Keratinocyte (primary cell): ENCODE measurements around the gene ALX4. TPM values are rescaled to one million over a fixed set of nuclear protein-coding genes. Genes with fewer than 3 reads are reported as not detected.

Experiments
- DNase-seq: peaks from one replicate; pipeline ENCODE4 v3.0.0-alpha.2; 2011; ENCODE audit warnings: low read depth, missing footprints, low spot score
- FAIRE-seq: peaks from 2 replicates; lab custom pipeline; 2011; peaks lifted over from hg19 to GRCh38; lab: Jason Lieb, UNC
- H2AFZ ChIP-seq: 2 replicates; pipeline ENCODE4 v1.6.0; 2012; ENCODE audit warnings: low read length, control low read depth, inconsistent platforms; ENCODE audit not compliant: control insufficient read depth
- H3K27ac ChIP-seq: 2 replicates; pipeline ENCODE4 v1.5.1; 2011; ENCODE audit warnings: low read length; ENCODE audit not compliant: control insufficient read depth, insufficient read depth
- H3K27me3 ChIP-seq: 3 replicates; pipeline ENCODE4 v1.6.0; 2011; ENCODE audit warnings: low read length; ENCODE audit not compliant: control insufficient read depth, insufficient read depth; ENCODE audit errors: extremely low read depth
- H3K36me3 ChIP-seq, 2 experiments: 2 replicates in 1 of 2; 3 replicates in 1 of 2; pipeline ENCODE4 v1.5.1; 2011; ENCODE audit warnings: low read length in 2 of 2, mild to moderate bottlenecking in 1 of 2; ENCODE audit not compliant: control insufficient read depth in 2 of 2, insufficient read depth in 2 of 2; ENCODE audit errors: extremely low read depth in 1 of 2
- H3K4me1 ChIP-seq: 3 replicates; pipeline ENCODE4 v1.5.1; 2011; ENCODE audit warnings: low read length; ENCODE audit not compliant: control insufficient read depth, insufficient read depth; ENCODE audit errors: extremely low read depth
- H3K4me2 ChIP-seq: 3 replicates; pipeline ENCODE4 v1.6.0; 2011; ENCODE audit warnings: low read depth, low read length; ENCODE audit not compliant: control insufficient read depth, insufficient read depth; ENCODE audit errors: extremely low read depth
- H3K4me3 ChIP-seq, 3 experiments: fragments of 200-600 bp in 1 of 3; sonication (generic) in 1 of 3; 2 replicates in 2 of 3; 3 replicates in 1 of 3; pipeline ENCODE4 v1.5.1; 2011 to 2016; ENCODE audit warnings: low read length in 3 of 3, mild to moderate bottlenecking in 3 of 3, control low read depth in 2 of 3, inconsistent platforms in 1 of 3, low read depth in 1 of 3, mixed read lengths in 1 of 3, mixed run types in 1 of 3, moderate library complexity in 1 of 3; ENCODE audit not compliant: control insufficient read depth in 2 of 3, insufficient read depth in 2 of 3; ENCODE audit errors: extremely low read depth in 1 of 3
- H3K79me2 ChIP-seq: 2 replicates; pipeline ENCODE4 v1.6.0; 2012; ENCODE audit warnings: low read length; ENCODE audit not compliant: control insufficient read depth, insufficient read depth
- H3K9ac ChIP-seq: 3 replicates; pipeline ENCODE4 v1.6.0; 2011; ENCODE audit warnings: low read length; ENCODE audit not compliant: control insufficient read depth, insufficient read depth; ENCODE audit errors: extremely low read depth
- H3K9me1 ChIP-seq: 3 replicates; pipeline ENCODE4 v1.6.0; 2011; ENCODE audit warnings: low read length; ENCODE audit not compliant: control insufficient read depth, insufficient read depth; ENCODE audit errors: extremely low read depth
- H3K9me3 ChIP-seq: 2 replicates; pipeline ENCODE4 v1.5.1; 2012; ENCODE audit warnings: low read depth, low read length; ENCODE audit not compliant: control insufficient read depth
- H4K20me1 ChIP-seq: 3 replicates; pipeline ENCODE4 v1.6.0; 2011; ENCODE audit warnings: low read length; ENCODE audit not compliant: control insufficient read depth, insufficient read depth; ENCODE audit errors: extremely low read depth
- CTCF ChIP-seq, 3 experiments: IDR thresholded peaks in 1 of 3; conservative IDR thresholded peaks in 1 of 3; optimal IDR thresholded peaks in 1 of 3; 2 replicates in 2 of 3; 3 replicates in 1 of 3; pipeline versions ENCODE3 to v1.5.1; 2011; ENCODE audit warnings: low read length in 3 of 3, mild to moderate bottlenecking in 3 of 3, moderate library complexity in 2 of 3, control low read depth in 1 of 3, inconsistent platforms in 1 of 3; ENCODE audit not compliant: insufficient read depth in 2 of 3; ENCODE audit errors: extremely low read depth in 1 of 3
- EZH2 ChIP-seq: IDR thresholded peaks from one replicate; pipeline ENCODE4 v1.6.1; 2012; ENCODE audit warnings: inconsistent platforms, mild to moderate bottlenecking, low read length, moderate library complexity
- dilution Hi-C: fragments of 300-500 bp; cut with MboI; formaldehyde crosslinking; loops from one replicate; pipeline ENCODE4 v1.7.0; 2020; ENCODE audit warnings: low sequenced_read_pairs; ENCODE audit not compliant: extremely low pct_ligation_motif_present
- polyA plus RNA-seq, 5 experiments: library from polyadenylated mRNA; depleted of rRNA in 3 of 5; stranded (reverse) in 3 of 5; stranded (forward) in 1 of 5; unstranded in 1 of 5; fragments of >200 nt; gene quantifications; 1 replicate in 1 of 5; 2 replicates in 3 of 5; 3 replicates in 1 of 5; pipeline versions ENCODE4 v1.2.1 to v1.2.3, GENCODE V29; 2011 to 2012; ENCODE audit warnings: missing spikeins in 2 of 5, low read depth in 1 of 5, low replicate concordance in 1 of 5

Gene ALX4
- polyA plus RNA-seq, 1 donor (not counting 4 experiments of a cell fraction or from before 2014, with no cell fraction given), result not detected

- H3K9me3 ChIP-seq, result no peaks in the 10 kb centered on the region
- no peak overlapping the region for H3K4me3 ChIP-seq
- H3K27me3 ChIP-seq, result no peaks in the 10 kb centered on the region
- dilution Hi-C loops, result no loop called here
- H3K9me1 ChIP-seq, result no peaks in the 10 kb centered on the region
- H3K4me2 ChIP-seq, result no peak overlapping the region
- DNase-seq (no peak), FAIRE-seq (no peak)
- H3K4me1 ChIP-seq, result peaks cover 6% of the 10 kb centered on the region
- H3K36me3 ChIP-seq, result peaks cover 3 to 5% of the 10 kb centered on the region in 2 experiments
- no peaks in the 10 kb centered on the region for H4K20me1 ChIP-seq
- no peak overlapping the region for H3K27ac ChIP-seq
- no peaks in the 10 kb centered on the region for H3K79me2 ChIP-seq
- no peak overlapping the region for H3K9ac ChIP-seq
- TF ChIP-seq EZH2, result no peak
- TF ChIP-seq CTCF (optimal IDR thresholded peaks at IDR 0.05 in 1 of 3, IDR thresholded peaks at IDR 0.05 in 1 of 3, conservative IDR thresholded peaks at IDR 0.05 in 1 of 3; ENCODE audit: extremely low read depth in 1 of 3, insufficient read depth in 2 of 3, low read length in 3 of 3), result no peak
- H2AFZ ChIP-seq, result no peak overlapping the region
Measured at GRCh38 chr11:44226490-44226889, 83.4 kb downstream of the ALX4 start.

- DNase-seq, result no peak
- H3K27ac ChIP-seq, result no peak overlapping the region
- H4K20me1 ChIP-seq, result peaks cover under 1% of the 10 kb centered on the region
- H3K9ac ChIP-seq, result no peak overlapping the region
- peaks cover 3 to 5% of the 10 kb centered on the region in 2 experiments for H3K36me3 ChIP-seq
- H3K9me3 ChIP-seq, result no peaks in the 10 kb centered on the region
- TF ChIP-seq EZH2, result no peak
- no peak for TF ChIP-seq CTCF (optimal IDR thresholded peaks at IDR 0.05 in 1 of 3, IDR thresholded peaks at IDR 0.05 in 1 of 3, conservative IDR thresholded peaks at IDR 0.05 in 1 of 3; ENCODE audit: extremely low read depth in 1 of 3, insufficient read depth in 2 of 3, low read length in 3 of 3)
- no peaks in the 10 kb centered on the region for H3K9me1 ChIP-seq
- no peak overlapping the region for H3K4me2 ChIP-seq
- no peaks in the 10 kb centered on the region for H3K27me3 ChIP-seq
- no peak overlapping the region for H2AFZ ChIP-seq
- no peak overlapping the region for H3K4me3 ChIP-seq
- dilution Hi-C loops, result no loop called here
- no peak for FAIRE-seq
- no peaks in the 10 kb centered on the region for H3K79me2 ChIP-seq
- peaks cover 10% of the 10 kb centered on the region for H3K4me1 ChIP-seq
Measured at GRCh38 chr11:44224867-44225501, 85.0 kb downstream of the ALX4 start.
